GM18873 (cell line): ENCODE data around the gene ZSCAN1.
"Not testable (repeated sequence)": the region's sequence is repeated elsewhere in the genome, so short reads cannot be mapped to it uniquely, and the experiment has no call there.

Source experiments
- ATAC-seq: cut with Tn5 transposase; IDR thresholded peaks from one replicate; pipeline ENCODE4 v1.9.1; 2021; ENCODE audit warnings: mild to moderate bottlenecking, moderate library complexity, moderate number of reproducible peaks; ENCODE audit not compliant: unreplicated experiment, low FRiP score

The ZSCAN1 gene

GRCh38 chr19:58033741-58034476, at the start of gene ZSCAN1:
Gene ZSCAN1 (plus strand): TSS chr19:58034025. CDS start chr19:58037837, 3,812 bp downstream.
- ATAC-seq = no peak

- no peak for ATAC-seq
Measured at GRCh38 chr19:57992841-57993240, 41.0 kb upstream of the ZSCAN1 start.

GRCh38 chr19:58000677-58001076, 33.1 kb upstream of the ZSCAN1 start:
- no peak for ATAC-seq

- no peak for ATAC-seq
Measured at GRCh38 chr19:58001895-58002369, 31.9 kb upstream of the ZSCAN1 start.

GRCh38 chr19:58002384-58003173, 31.2 kb upstream of the ZSCAN1 start, which contains the start of gene ZNF606:
Gene ZNF606 (minus strand): TSS chr19:58002820. CDS start chr19:58001319, 1,501 bp downstream.
- ATAC-seq = peak; percentile 85

- ATAC-seq = no peak
Measured at GRCh38 chr19:58003174-58003828, 30.5 kb upstream of the ZSCAN1 start.

- ATAC-seq = no peak
Measured at GRCh38 chr19:58007285-58007684, 26.5 kb upstream of the ZSCAN1 start.

GRCh38 chr19:58008877-58009276, 24.9 kb upstream of the ZSCAN1 start:
- ATAC-seq = not testable (repeated sequence)

GRCh38 chr19:58009301-58009665, 24.5 kb upstream of the ZSCAN1 start:
- no peak for ATAC-seq

- ATAC-seq = no peak
Measured at GRCh38 chr19:58009666-58010301, 24.0 kb upstream of the ZSCAN1 start.

GRCh38 chr19:58010507-58010906, 23.3 kb upstream of the ZSCAN1 start:
- ATAC-seq = no peak

- ATAC-seq = no peak
Measured at GRCh38 chr19:58014141-58014540, 19.7 kb upstream of the ZSCAN1 start.

GRCh38 chr19:58020129-58020528, 13.7 kb upstream of the ZSCAN1 start:
- no peak for ATAC-seq

- ATAC-seq = no peak
Measured at GRCh38 chr19:58021541-58022282, 12.1 kb upstream of the ZSCAN1 start.

- ATAC-seq = no peak
Measured at GRCh38 chr19:58022283-58022660, 11.6 kb upstream of the ZSCAN1 start.

- no peak for ATAC-seq
Measured at GRCh38 chr19:58024661-58025060, 9.2 kb upstream of the ZSCAN1 start.

- ATAC-seq = no peak
Measured at GRCh38 chr19:58034477-58034793, 610 bp downstream of the ZSCAN1 start.

- no peak for ATAC-seq
Measured at GRCh38 chr19:58035863-58036262, 2.0 kb downstream of the ZSCAN1 start.

GRCh38 chr19:58037927-58038687, 4.3 kb downstream of the ZSCAN1 start:
- no peak for ATAC-seq
